NCI-H1105 treated with DMSO at 0.1 percent for 48 hours (cell line): Measurements from ENCODE around the gene CARMIL1.

Experiments
- DNase-seq: peaks from one replicate; lab custom pipeline; 2025; lab: John Stamatoyannopoulos, UW

CARMIL1 gene

DNA sequence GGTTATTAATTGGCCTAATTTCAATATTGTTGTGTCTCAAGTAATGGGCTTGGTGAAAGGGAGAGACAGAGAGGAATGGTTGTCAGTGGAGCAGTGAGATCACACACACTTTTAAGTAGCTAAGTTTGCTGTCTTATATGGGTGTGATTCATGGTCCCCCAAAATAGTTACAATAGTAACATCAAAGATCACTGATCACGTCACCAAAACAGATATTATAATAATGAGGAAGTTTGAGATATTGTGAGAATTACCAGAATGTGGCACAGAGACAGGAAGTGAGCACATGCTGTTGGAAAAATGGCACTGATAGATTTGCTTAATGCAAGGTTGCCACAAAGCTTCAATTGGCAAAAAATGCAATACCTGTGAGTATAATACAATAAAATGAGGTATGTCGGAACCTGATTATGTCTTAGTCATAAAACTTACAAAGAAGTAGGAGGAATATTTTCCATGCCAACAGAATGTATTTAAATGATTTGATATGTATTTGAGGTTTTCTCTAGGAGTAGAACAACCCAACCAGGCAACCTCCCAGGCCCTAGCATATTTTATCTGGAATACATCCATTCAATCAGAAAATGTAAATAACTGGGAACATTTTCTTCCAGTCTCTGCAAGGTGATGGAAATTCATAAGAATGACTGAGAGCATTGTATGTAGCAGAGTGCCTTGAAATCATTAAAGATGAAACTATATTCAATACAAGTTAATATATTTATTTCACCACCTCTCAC lies 167.8 kb downstream of the CARMIL1 start:
- DNase-seq = no peak

DNA sequence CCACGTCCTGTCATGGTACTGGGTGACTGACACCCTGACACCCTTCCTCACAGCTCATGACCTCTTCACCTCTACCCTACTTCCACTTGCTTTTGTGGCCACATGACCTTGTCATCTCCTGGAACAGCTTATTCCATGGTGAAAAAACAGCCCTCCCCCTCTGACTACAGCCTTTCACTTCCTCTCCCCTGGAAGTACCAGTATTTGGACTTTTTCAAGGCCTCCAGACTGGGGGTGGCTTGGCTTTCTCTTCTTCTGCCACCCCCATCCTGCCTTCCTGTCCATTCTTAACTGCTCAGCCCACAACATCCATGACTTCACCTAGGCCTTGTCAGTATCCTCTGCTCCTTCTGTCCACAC lies 168.4 kb downstream of the CARMIL1 start:
- DNase-seq = no peak

DNA sequence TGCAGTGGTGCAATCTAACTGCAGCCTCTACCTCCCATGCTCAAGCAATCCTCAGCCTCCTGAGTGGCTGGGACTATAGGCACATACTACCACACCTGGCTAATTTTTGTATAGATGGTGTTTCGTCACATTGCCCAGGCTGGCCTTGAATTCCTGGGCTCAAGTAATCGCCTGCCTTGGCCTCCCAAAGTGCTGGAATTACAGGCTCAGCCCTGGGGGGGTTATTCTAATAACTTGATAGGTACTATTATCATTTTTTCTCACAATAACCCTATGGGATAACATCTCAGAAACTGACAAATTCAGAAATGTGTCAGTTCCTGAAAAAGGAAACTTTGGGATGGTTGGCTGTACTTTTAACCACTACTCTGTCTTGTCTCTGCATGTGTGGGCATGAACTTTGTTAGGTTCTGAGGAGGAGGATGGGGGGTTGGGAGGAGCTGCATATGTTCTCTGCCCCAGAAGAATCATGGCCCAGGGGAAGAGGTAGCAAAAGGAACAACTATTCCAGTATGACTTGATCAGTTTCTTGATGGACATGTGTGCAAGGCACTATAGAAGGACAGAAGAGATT lies 169.9 kb downstream of the CARMIL1 start:
- no peak for DNase-seq

DNA sequence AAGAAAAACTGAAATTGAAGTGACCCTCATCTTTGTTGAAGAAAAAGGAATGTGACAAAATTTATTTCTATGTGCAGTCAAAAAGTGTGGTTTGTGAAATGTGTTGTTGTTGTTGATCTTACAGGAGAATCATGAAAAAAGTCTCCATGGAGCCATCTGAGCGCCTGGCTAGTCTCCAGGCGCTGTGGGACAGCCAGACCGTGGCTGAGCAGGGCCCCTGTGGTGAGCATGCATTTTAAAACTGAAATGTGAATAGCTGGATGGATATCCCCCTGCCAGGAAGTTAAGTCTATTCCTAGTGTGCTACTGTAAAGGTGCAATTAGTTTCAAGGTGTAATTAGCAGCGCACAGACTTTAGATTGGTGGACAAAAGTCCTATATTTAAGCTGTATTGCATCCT lies 170.6 kb downstream of the CARMIL1 start:
- peak; percentile 68 for DNase-seq

- no peak for DNase-seq
Measured at GRCh38 chr6:25450469-25451198, 171.5 kb downstream of the CARMIL1 start.

DNA sequence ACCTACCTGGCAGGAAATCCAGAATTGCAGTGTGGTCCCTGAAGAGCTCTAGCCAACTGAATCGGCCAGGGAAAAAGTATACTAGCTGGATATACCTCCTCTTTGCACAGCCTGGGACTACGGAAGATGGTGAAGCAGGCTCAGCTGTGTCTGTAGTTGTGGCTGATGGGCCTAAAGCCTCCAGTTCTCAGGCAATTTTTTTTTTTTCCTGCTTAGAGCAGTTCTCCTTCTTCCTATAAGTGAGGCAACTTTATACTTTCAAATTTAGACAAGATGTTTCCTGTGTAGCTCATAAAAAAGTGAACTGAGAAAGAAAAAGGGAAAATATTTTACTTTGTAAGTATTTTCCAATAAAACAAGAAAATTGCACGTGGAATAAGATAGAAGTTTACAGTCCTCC lies 172.9 kb downstream of the CARMIL1 start:
- DNase-seq = no peak

DNA sequence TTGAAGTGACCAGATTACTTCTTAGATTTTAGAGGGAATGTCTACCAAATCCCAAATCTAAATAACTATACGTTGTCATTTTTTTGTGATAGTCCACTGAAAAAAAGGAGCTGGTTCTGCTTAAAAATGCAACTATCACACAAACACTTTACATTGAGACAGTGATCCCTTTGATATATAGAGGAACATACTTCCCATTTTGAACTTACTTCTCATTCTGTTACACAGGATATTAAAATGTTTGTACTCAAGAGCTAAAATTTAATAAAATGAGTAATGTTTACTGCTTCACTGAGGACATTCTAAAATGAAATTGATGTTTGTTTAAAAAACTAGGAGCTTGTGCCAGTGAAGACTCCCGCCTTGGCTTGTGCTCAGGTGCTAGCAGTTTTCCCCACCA lies 174.1 kb downstream of the CARMIL1 start:
- no peak for DNase-seq

DNA sequence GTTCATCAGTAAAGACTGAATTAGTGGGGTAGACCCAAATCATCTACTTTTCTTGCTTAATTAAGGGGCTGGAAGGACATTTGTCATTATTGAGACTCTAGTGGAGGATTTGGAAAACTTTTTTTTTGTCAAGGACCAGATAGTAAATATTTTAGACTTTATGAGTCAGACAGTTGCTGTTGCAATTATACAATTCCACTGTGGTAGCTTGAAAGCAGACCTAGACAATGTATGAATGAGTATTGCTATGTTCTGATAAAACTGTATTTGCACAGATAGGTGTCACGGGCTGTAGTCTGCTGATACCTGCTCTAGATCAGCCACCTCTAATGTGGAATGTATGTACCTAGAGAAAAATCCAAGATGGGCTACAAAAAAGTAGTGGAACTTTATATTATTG lies 175.0 kb downstream of the CARMIL1 start:
- DNase-seq = no peak

- peak; percentile 38 for DNase-seq
Measured at GRCh38 chr6:25456249-25457040, 177.3 kb downstream of the CARMIL1 start.

- no peak for DNase-seq
Measured at GRCh38 chr6:25457516-25457915, 178.3 kb downstream of the CARMIL1 start.

DNA sequence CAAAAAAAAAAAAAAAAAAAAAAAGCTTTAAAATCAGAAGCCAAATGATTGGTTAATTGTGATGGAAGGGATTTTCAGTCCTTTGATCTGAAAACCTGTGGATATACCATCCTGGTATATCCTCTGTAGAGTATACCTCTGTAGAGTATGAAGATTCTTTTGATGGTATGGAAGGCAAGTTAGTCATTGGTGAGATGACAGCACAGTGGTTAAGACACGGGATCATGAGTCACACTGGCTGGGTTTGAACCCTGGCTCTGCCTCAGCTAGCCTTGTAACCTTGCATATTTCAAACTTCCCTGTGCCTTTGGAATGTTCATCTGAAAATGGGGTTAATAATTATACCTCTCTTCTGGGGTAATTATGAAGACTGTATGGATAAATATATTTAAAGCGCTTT lies 179.3 kb downstream of the CARMIL1 start:
- DNase-seq = no peak

DNA sequence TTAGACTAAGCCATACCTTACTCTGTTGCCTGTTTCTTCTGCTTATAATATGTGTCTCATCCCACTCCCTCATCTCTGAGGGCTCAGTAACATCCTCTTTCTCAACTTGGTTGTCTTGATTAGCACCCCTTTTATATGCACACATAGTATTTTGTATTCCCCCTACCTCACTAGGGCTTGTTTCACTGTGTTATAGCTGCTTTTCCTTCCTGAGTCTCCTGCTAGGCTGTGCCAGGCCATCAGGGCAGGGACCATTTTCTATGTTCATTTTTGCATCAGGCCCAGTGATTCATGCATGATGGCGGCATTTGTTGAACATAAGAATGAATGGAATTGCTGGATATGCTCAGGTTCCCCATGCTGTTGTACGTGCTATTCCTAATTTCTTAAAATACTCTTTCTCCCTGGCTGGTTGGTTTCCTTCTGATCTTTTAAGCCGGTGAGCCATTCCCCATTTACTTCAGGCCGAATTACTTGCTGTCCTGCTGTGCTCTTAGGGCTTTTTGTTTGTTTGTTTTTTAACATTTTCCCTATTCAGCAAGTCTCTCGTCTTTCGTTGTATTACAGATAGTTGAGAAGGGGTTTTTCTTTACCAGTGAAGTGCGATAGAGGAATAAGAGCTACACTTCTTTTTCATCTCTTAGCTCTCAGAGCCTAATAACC lies 183.2 kb downstream of the CARMIL1 start:
- DNase-seq = no peak

DNA sequence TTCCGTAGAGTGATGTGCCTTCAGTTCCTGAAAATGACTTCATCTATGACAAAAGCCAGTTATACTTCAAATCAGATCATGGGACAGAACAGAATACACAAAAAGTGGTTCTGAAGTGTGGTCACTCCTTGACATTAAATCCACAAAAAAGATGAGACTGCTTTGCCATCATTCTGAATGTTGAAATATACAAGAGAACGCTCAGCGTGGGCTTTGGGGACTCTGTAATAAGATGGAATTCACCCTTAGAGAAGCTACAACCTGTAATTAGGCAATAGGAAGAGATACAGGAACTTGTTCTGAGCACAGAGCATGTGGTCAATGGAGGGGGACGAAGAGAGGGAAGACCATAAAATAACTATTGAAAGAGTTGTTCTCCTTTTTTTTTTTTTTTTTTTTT lies 184.3 kb downstream of the CARMIL1 start:
- DNase-seq = no peak

GRCh38 chr6:25464225-25464624 lies 185.1 kb downstream of the CARMIL1 start:
- DNase-seq = no peak

- no peak for DNase-seq
Measured at GRCh38 chr6:25465941-25466340, 186.8 kb downstream of the CARMIL1 start.

DNA sequence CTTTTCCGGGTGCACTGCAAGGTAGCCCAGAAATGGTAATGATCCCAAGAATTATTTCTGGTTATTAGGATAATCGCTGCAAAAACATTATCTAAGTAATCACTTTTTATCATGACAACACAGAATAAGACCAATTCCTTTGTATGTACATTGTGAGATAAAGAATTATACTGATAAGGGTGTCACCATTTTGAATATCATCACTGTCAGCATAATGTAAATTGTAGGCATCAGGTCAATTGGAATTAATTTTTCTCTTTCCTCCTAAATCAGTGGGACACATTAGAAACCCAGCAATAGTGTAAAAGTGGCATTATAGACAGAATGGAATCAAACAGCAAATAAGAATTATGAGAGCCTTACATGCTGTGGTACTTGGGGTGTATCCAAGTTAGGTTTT lies 189.7 kb downstream of the CARMIL1 start:
- DNase-seq = no peak

DNA sequence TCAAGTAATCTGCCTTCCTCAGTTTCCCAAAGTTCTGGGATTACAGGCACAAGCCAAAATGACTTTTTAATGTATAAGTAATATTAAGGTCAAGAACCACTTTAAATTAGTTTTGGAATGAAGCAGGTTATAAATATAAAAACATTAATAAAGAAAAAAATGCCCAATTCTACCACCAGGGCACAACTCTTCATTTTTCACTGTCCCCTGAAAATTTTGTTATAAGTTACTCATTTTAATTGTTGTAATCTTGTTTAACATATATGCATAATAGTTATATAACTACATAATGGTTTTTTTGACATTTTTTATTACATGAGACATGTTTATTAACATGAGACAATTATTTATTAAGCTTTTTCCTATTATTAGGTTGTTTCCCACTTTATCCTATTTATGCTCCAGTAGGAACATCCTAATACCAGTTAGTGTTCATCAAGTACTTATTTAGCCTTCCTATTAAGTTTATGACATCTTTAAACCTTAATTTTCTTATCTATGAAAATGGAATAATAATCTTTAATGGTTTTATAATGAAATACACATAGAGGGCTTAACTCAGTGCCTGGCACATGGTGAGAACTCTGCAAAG lies 190.7 kb downstream of the CARMIL1 start:
- no peak for DNase-seq

DNA sequence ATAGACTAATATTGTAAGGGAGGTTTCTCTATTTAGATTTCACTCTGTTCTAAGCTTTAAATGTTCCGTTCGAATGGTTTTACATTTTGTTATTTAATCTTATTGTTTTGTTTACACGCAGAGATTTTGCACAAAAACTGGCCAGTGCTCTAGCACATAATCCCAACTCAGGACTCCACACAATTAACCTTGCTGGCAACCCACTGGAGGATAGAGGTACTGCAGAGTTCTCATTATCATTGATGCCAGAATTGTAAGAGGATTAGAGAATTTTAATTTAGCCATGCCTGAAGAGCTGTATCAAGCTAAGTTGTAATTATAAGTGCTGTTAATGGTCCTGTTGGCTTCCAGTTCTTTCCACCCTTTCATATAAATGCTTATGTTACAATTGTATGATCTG lies 193.1 kb downstream of the CARMIL1 start:
- DNase-seq = peak; percentile 51

DNA sequence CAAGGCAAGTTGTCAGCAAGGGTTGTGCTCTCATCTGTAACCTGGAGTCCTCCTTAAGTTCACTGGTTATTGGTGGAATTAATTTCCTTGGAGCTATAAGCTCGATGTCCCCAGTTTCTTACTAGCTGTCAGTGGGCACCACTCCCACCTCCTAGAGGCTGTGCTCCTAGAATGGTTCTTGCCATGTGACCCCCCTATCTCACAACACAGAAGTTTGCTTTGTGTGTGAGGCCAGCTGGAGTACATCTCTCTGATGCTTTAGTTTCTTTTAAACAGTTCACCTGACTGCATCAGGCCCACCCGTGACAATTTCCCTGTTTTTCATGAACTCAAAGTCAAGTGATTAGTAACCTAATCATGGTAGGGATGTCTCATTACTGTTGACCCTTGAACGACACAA lies 193.7 kb downstream of the CARMIL1 start:
- DNase-seq = no peak

DNA sequence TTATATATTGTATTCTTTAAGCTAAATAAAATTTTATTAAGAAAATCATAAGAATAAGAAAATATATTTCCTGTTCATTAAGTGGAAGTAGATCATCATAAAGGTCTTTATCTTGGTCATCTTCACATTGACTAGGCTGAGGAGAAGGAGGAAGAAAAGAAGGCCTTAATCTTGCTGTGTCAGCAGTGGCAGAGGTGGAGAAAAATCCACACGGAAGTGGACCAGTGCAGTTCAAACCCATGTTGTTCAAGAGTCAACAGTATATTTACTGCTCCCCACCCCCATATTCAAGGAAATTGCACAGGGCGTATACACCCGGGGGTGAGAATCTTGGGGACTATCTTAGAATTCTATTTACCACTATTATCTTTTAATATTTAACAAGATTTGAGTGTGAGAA lies 194.3 kb downstream of the CARMIL1 start:
- no peak for DNase-seq

DNA sequence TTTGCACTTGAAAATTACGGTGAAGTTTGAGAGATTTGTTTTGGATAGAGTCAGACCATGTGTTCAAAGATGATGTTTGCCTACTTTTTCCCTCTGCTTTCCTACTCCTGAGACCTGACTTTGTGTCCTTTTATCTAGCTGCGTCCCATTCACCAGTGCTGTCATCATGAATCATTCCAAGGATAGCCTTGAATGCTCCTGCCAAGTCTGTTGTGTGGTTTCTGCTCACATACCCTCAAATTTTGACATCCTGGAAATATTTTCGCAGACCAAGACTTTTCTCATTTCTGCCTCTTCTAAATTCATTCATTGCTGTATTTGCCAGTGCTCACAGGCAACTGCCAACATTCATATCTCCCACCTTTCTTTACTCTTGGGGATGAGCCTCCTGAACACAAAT lies 197.0 kb downstream of the CARMIL1 start:
- DNase-seq = no peak
